ENCODE measurements around the gene FAM222A. TPM values are rescaled to one million over a fixed set of nuclear protein-coding genes. Genes with fewer than 3 reads are reported as not detected.

FAM222A gene
- total RNA-seq, 1 donor, result 0.36 TPM

GRCh38 chr12:109735825-109736551 is 22.4 kb downstream of the FAM222A start:
- Histone ChIP-seq H4K20me1 (ENCODE audit: insufficient read depth, low read length) (peaks cover 3% of the 10 kb centered on the region), H3K27me3 (ENCODE audit: insufficient read depth, low read length) (peaks cover 18% of the 10 kb centered on the region), H3K79me2 (ENCODE audit: insufficient read depth, low read length) (no peaks in the 10 kb centered on the region), H3K4me2 (ENCODE audit: insufficient read depth, low read length) (no peak overlapping the region), H3K4me3 (ENCODE audit: insufficient read depth, low read length) (no peak overlapping the region), H3K36me3 (ENCODE audit: insufficient read depth, low read length) (no peaks in the 10 kb centered on the region), H3K9me3 (ENCODE audit: low read depth, low read length) (no peaks in the 10 kb centered on the region), H2AFZ (ENCODE audit: low read length) (no peak overlapping the region), H3K4me1 (ENCODE audit: insufficient read depth, low read length) (no peaks in the 10 kb centered on the region), H3K27ac (ENCODE audit: low read depth, low read length) (no peak overlapping the region)
- peak; percentile 37 for DNase-seq (ENCODE audit: insufficient read length, low spot score, missing footprints)
- TF ChIP-seq CTCF (IDR thresholded peaks at IDR 0.05; ENCODE audit: extremely low read depth, low read depth, low read length), result no peak

DNA sequence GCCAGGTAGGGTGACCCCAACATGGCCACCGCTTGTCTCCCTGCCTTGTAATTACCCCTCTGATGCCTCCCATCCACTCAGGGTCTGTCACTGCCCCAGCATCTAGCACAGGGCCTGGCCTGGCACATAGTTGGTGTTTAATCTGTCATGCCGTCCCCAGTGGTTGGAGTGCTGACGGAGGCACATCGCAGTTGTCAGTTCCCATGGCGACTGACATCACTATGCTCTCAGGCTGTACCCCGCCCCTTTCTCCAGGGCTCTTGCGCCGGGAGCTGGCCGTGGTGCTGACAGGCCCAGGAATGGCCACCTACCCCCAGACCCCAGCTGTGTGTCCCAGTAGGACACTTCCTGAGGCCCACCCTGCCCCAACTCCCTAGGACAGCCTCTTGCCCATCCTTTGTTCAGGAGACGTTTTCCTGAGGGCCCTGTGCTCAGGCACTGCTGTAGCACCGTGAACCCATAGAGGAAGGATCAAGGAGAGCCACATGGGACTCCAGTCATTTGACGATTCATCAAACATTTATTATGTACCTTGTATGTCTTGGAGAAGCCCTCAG is 23.0 kb downstream of the FAM222A start:
- H3K4me2 ChIP-seq (ENCODE audit: insufficient read depth, low read length), result no peak overlapping the region
- H3K4me3 ChIP-seq (ENCODE audit: insufficient read depth, low read length), result no peak overlapping the region
- H3K4me1 ChIP-seq (ENCODE audit: insufficient read depth, low read length), result no peaks in the 10 kb centered on the region
- no peaks in the 10 kb centered on the region for H3K36me3 ChIP-seq (ENCODE audit: insufficient read depth, low read length)
- no peaks in the 10 kb centered on the region for H3K79me2 ChIP-seq (ENCODE audit: insufficient read depth, low read length)
- peak; percentile 91 for DNase-seq (ENCODE audit: insufficient read length, low spot score, missing footprints)
- H4K20me1 ChIP-seq (ENCODE audit: insufficient read depth, low read length), result peaks cover 3% of the 10 kb centered on the region
- no peak for TF ChIP-seq CTCF (IDR thresholded peaks at IDR 0.05; ENCODE audit: extremely low read depth, low read depth, low read length)
- H2AFZ ChIP-seq (ENCODE audit: low read length), result no peak overlapping the region
- H3K27ac ChIP-seq (ENCODE audit: low read depth, low read length), result no peak overlapping the region
- no peaks in the 10 kb centered on the region for H3K9me3 ChIP-seq (ENCODE audit: low read depth, low read length)
- H3K27me3 ChIP-seq (ENCODE audit: insufficient read depth, low read length), result peaks cover 18% of the 10 kb centered on the region

DNA sequence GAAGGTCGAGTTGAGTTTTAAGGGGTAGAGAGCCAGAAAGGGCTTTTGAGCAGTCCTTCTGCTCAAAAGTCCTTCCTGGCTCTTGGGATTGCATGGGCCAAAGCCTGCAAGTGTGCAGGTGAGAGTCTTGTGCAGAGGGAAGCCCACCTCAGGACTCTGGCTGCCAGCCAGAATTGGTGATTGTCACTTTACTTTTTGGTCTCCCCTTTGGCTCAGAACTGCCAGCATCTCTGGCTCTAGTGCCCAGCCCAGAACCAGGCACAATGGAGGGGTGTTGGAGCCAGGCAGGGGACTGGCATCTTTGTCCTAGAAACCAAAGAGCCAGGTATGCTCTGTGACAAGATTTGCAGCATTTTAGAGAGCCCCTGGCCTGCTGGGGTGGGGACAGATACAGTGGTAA is 23.5 kb downstream of the FAM222A start:
- Histone ChIP-seq H3K9me3 (ENCODE audit: low read depth, low read length) (no peaks in the 10 kb centered on the region), H2AFZ (ENCODE audit: low read length) (no peak overlapping the region), H3K36me3 (ENCODE audit: insufficient read depth, low read length) (no peaks in the 10 kb centered on the region), H3K4me2 (ENCODE audit: insufficient read depth, low read length) (no peak overlapping the region), H3K79me2 (ENCODE audit: insufficient read depth, low read length) (no peaks in the 10 kb centered on the region), H3K27ac (ENCODE audit: low read depth, low read length) (no peak overlapping the region), H3K4me1 (ENCODE audit: insufficient read depth, low read length) (no peaks in the 10 kb centered on the region), H3K27me3 (ENCODE audit: insufficient read depth, low read length) (peaks cover 18% of the 10 kb centered on the region), H4K20me1 (ENCODE audit: insufficient read depth, low read length) (peaks cover under 1% of the 10 kb centered on the region), H3K4me3 (ENCODE audit: insufficient read depth, low read length) (no peak overlapping the region)
- TF ChIP-seq CTCF (IDR thresholded peaks at IDR 0.05; ENCODE audit: extremely low read depth, low read depth, low read length), result no peak
- DNase-seq (ENCODE audit: insufficient read length, low spot score, missing footprints), result peak; percentile 0

GRCh38 chr12:109737631-109738030 is 24.0 kb downstream of the FAM222A start:
- H4K20me1 ChIP-seq (ENCODE audit: insufficient read depth, low read length), result no peaks in the 10 kb centered on the region
- peak; percentile 30 for DNase-seq (ENCODE audit: insufficient read length, low spot score, missing footprints)
- no peak overlapping the region for H3K4me2 ChIP-seq (ENCODE audit: insufficient read depth, low read length)
- H3K4me3 ChIP-seq (ENCODE audit: insufficient read depth, low read length), result no peak overlapping the region
- H3K27ac ChIP-seq (ENCODE audit: low read depth, low read length), result no peak overlapping the region
- no peaks in the 10 kb centered on the region for H3K9me3 ChIP-seq (ENCODE audit: low read depth, low read length)
- no peak for TF ChIP-seq CTCF (IDR thresholded peaks at IDR 0.05; ENCODE audit: extremely low read depth, low read depth, low read length)
- H3K36me3 ChIP-seq (ENCODE audit: insufficient read depth, low read length), result no peaks in the 10 kb centered on the region
- no peaks in the 10 kb centered on the region for H3K79me2 ChIP-seq (ENCODE audit: insufficient read depth, low read length)
- H3K4me1 ChIP-seq (ENCODE audit: insufficient read depth, low read length), result no peaks in the 10 kb centered on the region
- H2AFZ ChIP-seq (ENCODE audit: low read length), result no peak overlapping the region
- H3K27me3 ChIP-seq (ENCODE audit: insufficient read depth, low read length), result peaks cover 18% of the 10 kb centered on the region

All from osteoblast (primary cell).